HK-2 (cell line): Measurements from ENCODE around the gene PSMC3IP.
A peak's percentile ranks its signal among the peaks of the same experiment; 100 is the strongest.
"Not testable (repeated sequence)": the region's sequence is repeated elsewhere in the genome, so short reads cannot be mapped to it uniquely, and the experiment has no call there.

Experiments
- DNase-seq: peaks from one replicate; pipeline ENCODE4 v3.0.0-alpha.2; 2018; ENCODE audit not compliant: unreplicated experiment

Gene PSMC3IP

GRCh38 chr17:42560246-42560645 is 17.3 kb downstream of the PSMC3IP start:
- no peak for DNase-seq

- DNase-seq, result no peak
Observed at GRCh38 chr17:42559075-42559474, 18.5 kb downstream of the PSMC3IP start.

GRCh38 chr17:42555961-42556617 is 21.4 kb downstream of the PSMC3IP start:
- DNase-seq, result not testable (repeated sequence)

- no peak for DNase-seq
Observed at GRCh38 chr17:42555122-42555622, 22.4 kb downstream of the PSMC3IP start.

- DNase-seq, result peak; percentile 89
Observed at GRCh38 chr17:42554250-42555121, 23.0 kb downstream of the PSMC3IP start.

- DNase-seq, result no peak
Observed at GRCh38 chr17:42553866-42554249, 23.7 kb downstream of the PSMC3IP start.

- no peak for DNase-seq
Observed at GRCh38 chr17:42553161-42553818, 24.2 kb downstream of the PSMC3IP start.

GRCh38 chr17:42552736-42553135 is 24.8 kb downstream of the PSMC3IP start, which contains the start of gene HSD17B1:
HSD17B1 (plus strand) TSS chr17:42552923; CDS start chr17:42552934, 11 bp downstream.
- not testable (repeated sequence) for DNase-seq

GRCh38 chr17:42548993-42549755 is 28.4 kb downstream of the PSMC3IP start:
- no peak for DNase-seq

- DNase-seq, result peak; percentile 81
Observed at GRCh38 chr17:42548070-42548837, 29.3 kb downstream of the PSMC3IP start.

- DNase-seq, result no peak
Observed at GRCh38 chr17:42547698-42548069, 29.8 kb downstream of the PSMC3IP start.

- DNase-seq, result no peak
Observed at GRCh38 chr17:42547001-42547461, 30.5 kb downstream of the PSMC3IP start.

GRCh38 chr17:42545755-42546505 is 31.6 kb downstream of the PSMC3IP start:
- not testable (repeated sequence) for DNase-seq

- DNase-seq, result no peak
Observed at GRCh38 chr17:42544874-42545283, 32.6 kb downstream of the PSMC3IP start.

- no peak for DNase-seq
Observed at GRCh38 chr17:42543190-42544079, 34.1 kb downstream of the PSMC3IP start.

- peak; percentile 66 for DNase-seq
Observed at GRCh38 chr17:42541041-42541833, 36.3 kb downstream of the PSMC3IP start.

GRCh38 chr17:42540558-42540957 is 37.0 kb downstream of the PSMC3IP start:
- DNase-seq, result not testable (repeated sequence)

GRCh38 chr17:42538482-42538881 is 39.0 kb downstream of the PSMC3IP start:
- DNase-seq, result no peak
